ENCODE data around the gene TNFRSF25.

Gene TNFRSF25

DNA sequence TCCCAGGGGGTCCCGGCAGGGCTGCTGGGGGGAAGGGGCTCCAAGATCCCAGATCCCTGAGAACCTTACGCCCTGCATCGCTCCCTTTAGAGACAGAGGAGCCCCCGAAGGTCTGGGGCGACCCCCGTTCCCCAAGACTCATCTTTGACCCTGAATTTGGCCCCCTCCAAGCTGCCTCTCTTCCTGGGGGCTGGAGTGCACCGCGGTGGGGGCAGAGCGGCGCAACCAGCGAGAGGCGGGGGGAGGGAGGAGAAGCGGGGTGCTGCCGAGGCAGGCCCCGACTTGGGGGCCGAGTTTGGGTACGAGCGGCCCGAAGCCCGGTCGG, 30.9 kb upstream of the TNFRSF25 start:
- TF ChIP-seq FOXP2 (optimal IDR thresholded peaks at IDR 0.05; ENCODE audit: borderline replicate concordance, extremely low read depth, extremely low read length, insufficient read depth), result no peak
- no peak for TF ChIP-seq TAF1 (IDR thresholded peaks at IDR 0.05; ENCODE audit: borderline replicate concordance, insufficient read depth, low read length)
- no peak for TF ChIP-seq SIN3A (IDR thresholded peaks at IDR 0.05; ENCODE audit: borderline replicate concordance, insufficient read depth, low read length)
- TF ChIP-seq POLR2AphosphoS5 (IDR thresholded peaks at IDR 0.05; ENCODE audit: low read depth, low read length), result no peak
- TF ChIP-seq, protein P1, sequence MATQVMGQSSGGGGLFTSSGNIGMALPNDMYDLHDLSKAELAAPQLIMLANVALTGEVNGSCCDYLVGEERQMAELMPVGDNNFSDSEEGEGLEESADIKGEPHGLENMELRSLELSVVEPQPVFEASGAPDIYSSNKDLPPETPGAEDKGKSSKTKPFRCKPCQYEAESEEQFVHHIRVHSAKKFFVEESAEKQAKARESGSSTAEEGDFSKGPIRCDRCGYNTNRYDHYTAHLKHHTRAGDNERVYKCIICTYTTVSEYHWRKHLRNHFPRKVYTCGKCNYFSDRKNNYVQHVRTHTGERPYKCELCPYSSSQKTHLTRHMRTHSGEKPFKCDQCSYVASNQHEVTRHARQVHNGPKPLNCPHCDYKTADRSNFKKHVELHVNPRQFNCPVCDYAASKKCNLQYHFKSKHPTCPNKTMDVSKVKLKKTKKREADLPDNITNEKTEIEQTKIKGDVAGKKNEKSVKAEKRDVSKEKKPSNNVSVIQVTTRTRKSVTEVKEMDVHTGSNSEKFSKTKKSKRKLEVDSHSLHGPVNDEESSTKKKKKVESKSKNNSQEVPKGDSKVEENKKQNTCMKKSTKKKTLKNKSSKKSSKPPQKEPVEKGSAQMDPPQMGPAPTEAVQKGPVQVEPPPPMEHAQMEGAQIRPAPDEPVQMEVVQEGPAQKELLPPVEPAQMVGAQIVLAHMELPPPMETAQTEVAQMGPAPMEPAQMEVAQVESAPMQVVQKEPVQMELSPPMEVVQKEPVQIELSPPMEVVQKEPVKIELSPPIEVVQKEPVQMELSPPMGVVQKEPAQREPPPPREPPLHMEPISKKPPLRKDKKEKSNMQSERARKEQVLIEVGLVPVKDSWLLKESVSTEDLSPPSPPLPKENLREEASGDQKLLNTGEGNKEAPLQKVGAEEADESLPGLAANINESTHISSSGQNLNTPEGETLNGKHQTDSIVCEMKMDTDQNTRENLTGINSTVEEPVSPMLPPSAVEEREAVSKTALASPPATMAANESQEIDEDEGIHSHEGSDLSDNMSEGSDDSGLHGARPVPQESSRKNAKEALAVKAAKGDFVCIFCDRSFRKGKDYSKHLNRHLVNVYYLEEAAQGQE (IDR thresholded peaks at IDR 0.05; ENCODE audit: insufficient read depth in 1 of 2, low read depth in 2 of 2, low read length in 2 of 2), result no peak

DNA sequence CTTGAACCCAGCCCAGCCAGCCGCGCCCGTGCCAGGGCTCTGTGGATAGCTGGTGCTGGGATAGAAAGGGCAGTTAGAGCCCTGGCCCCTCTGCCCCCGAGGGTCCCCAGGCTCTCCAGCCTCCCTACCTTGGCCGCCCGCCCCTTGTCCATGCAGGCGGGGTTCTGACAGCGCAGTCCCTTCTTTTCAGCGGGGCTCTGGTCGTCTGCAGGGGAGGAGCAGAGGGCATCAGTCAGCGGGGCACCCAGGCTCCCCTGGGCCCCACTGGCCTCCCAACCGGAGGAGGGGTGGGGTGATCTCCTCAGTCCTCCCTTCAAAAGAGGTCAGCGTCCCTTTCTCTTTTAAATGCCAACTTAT, 30.4 kb upstream of the TNFRSF25 start:
- no peak for TF ChIP-seq FOXP2 (optimal IDR thresholded peaks at IDR 0.05; ENCODE audit: borderline replicate concordance, extremely low read depth, extremely low read length, insufficient read depth)
- TF ChIP-seq, protein P1 (IDR thresholded peaks at IDR 0.05; ENCODE audit: insufficient read depth in 1 of 2, low read depth in 2 of 2, low read length in 2 of 2), result no peak
- no peak for TF ChIP-seq TAF1 (IDR thresholded peaks at IDR 0.05; ENCODE audit: borderline replicate concordance, insufficient read depth, low read length)
- no peak for TF ChIP-seq SIN3A (IDR thresholded peaks at IDR 0.05; ENCODE audit: borderline replicate concordance, insufficient read depth, low read length)
- TF ChIP-seq POLR2AphosphoS5 (IDR thresholded peaks at IDR 0.05; ENCODE audit: low read depth, low read length), result no peak

DNA sequence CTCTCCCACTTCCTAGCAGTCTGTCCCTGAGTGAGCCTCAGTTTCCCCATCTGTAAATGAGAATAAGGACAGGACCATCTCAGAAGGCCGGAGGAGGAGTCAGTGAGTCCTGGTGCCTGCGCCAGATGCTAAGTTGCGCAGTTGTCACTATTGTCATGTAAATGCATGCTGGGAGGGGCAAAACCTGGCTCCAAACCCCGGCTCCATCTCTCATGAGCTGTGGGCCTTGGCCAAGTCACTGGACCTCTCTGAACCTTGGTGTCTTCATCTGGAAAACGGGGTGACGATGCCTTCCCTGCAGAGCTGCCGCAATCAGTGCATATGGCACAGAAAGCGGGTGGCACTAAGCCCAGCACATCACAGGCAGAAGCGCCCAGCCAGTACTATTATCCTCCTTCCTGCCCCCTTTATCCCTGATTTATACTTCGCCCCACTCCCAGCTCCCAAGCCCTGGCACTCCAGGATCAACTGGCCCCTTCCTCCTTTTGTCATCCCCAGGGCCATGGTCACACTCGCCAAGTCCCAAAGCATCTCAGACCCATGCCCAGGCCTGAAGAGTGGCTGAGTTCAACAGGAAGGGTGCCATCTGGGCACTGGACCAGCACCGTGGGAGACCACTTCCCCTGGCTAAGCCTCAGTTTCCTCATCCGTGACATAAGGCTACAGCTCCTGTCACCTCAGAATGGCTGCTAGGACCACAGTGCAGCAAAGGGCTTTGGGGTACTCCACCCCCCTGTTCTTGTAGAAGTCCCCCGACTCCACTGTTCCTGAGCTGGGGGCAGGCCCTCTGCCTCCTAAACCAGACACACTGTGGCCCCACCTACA, 29.8 kb upstream of the TNFRSF25 start:
- TF ChIP-seq POLR2AphosphoS5 (IDR thresholded peaks at IDR 0.05; ENCODE audit: low read depth, low read length) (no peak), TAF1 (IDR thresholded peaks at IDR 0.05; ENCODE audit: borderline replicate concordance, insufficient read depth, low read length) (no peak), SIN3A (IDR thresholded peaks at IDR 0.05; ENCODE audit: borderline replicate concordance, insufficient read depth, low read length) (no peak), FOXP2 (optimal IDR thresholded peaks at IDR 0.05; ENCODE audit: borderline replicate concordance, extremely low read depth, extremely low read length, insufficient read depth) (no peak)
- TF ChIP-seq, protein P1 (IDR thresholded peaks at IDR 0.05; ENCODE audit: insufficient read depth in 1 of 2, low read depth in 2 of 2, low read length in 2 of 2), result no peak

DNA sequence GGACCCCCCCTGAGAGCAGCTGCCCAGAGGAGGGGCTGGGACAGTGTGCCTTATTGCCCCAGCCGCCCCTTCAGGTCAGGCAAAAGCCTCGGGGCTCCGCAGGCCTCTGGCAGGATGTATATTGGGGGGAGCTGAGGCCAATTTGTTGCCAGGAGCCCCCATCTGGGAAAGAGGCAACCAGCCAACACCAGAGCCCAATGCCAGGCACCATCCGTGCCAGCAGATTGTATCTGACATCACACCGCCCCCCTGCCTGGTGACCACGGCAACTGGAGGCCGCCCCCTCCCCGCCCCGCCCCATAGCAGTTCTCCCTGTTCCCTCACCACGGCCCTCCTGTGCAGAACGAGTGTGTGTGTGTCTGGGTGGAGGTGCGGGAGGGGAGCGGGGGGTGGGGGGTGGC, 29.1 kb upstream of the TNFRSF25 start:
- TF ChIP-seq FOXP2 (optimal IDR thresholded peaks at IDR 0.05; ENCODE audit: borderline replicate concordance, extremely low read depth, extremely low read length, insufficient read depth), result no peak
- TF ChIP-seq POLR2AphosphoS5 (IDR thresholded peaks at IDR 0.05; ENCODE audit: low read depth, low read length), result no peak
- TF ChIP-seq, protein P1 (IDR thresholded peaks at IDR 0.05; ENCODE audit: insufficient read depth in 1 of 2, low read depth in 2 of 2, low read length in 2 of 2), result no peak
- no peak for TF ChIP-seq TAF1 (IDR thresholded peaks at IDR 0.05; ENCODE audit: borderline replicate concordance, insufficient read depth, low read length)
- no peak for TF ChIP-seq SIN3A (IDR thresholded peaks at IDR 0.05; ENCODE audit: borderline replicate concordance, insufficient read depth, low read length)

All from PFSK-1 (cell line).